Epidermal melanocyte (primary cell): Measurements from ENCODE around the gene ZMIZ2.
"Not testable (repeated sequence)": the region's sequence is repeated elsewhere in the genome, so short reads cannot be mapped to it uniquely, and the experiment has no call there.

Source experiments
- DNase-seq: peaks from one replicate; pipeline ENCODE4 v3.0.0; 2011; ENCODE audit warnings: low spot score; ENCODE audit not compliant: insufficient read length

ZMIZ2 gene

GRCh38 chr7:44798649-44799305 is 50.1 kb downstream of the ZMIZ2 start:
- no peak for DNase-seq

GRCh38 chr7:44799939-44800338 is 51.3 kb downstream of the ZMIZ2 start:
- no peak for DNase-seq

- no peak for DNase-seq
Measured at GRCh38 chr7:44801890-44802289, 53.2 kb downstream of the ZMIZ2 start.

- DNase-seq: no peak
Measured at GRCh38 chr7:44802418-44803025, 53.9 kb downstream of the ZMIZ2 start.

GRCh38 chr7:44803828-44804519 is 55.3 kb downstream of the ZMIZ2 start:
- not testable (repeated sequence) for DNase-seq

GRCh38 chr7:44805950-44806349 is 57.3 kb downstream of the ZMIZ2 start:
- DNase-seq: no peak

- DNase-seq: no peak
Measured at GRCh38 chr7:44808914-44809393, 60.3 kb downstream of the ZMIZ2 start.

- DNase-seq: no peak
Measured at GRCh38 chr7:44811093-44811492, 62.4 kb downstream of the ZMIZ2 start.

- no peak for DNase-seq
Measured at GRCh38 chr7:44811571-44811970, 62.9 kb downstream of the ZMIZ2 start.

- DNase-seq: no peak
Measured at GRCh38 chr7:44814919-44815318, 66.3 kb downstream of the ZMIZ2 start.

GRCh38 chr7:44819292-44819691 is 70.6 kb downstream of the ZMIZ2 start:
- no peak for DNase-seq
